HG02938 (cell line): Measurements from ENCODE around the gene SPRED3.

ENCODE experiments used
- ATAC-seq: cut with Tn5 transposase; IDR thresholded peaks from one replicate; pipeline ENCODE4 v1.9.1; 2021; ENCODE audit warnings: mild to moderate bottlenecking, moderate library complexity; ENCODE audit not compliant: unreplicated experiment

The SPRED3 gene

GRCh38 chr19:38443458-38443999 is 55.0 kb downstream of the SPRED3 start:
- ATAC-seq = no peak

- no peak for ATAC-seq
Measured at GRCh38 chr19:38444026-38444425, 55.5 kb downstream of the SPRED3 start.

GRCh38 chr19:38445362-38445761 is 56.9 kb downstream of the SPRED3 start:
- ATAC-seq = no peak

- no peak for ATAC-seq
Measured at GRCh38 chr19:38448225-38448624, 59.7 kb downstream of the SPRED3 start.
